ENCODE measurements around the gene TCF3. TPM values are rescaled to one million over a fixed set of nuclear protein-coding genes. Genes with fewer than 3 reads are reported as not detected.

Gene TCF3
- total RNA-seq, 1 experiment from 2014 or later, result 208 TPM

- peaks cover 20 to 26% of the 10 kb centered on the region in 2 experiments; a peak in 3 of 4 replicates for H3K36me3 ChIP-seq (ENCODE audit: control insufficient read depth in 1 of 2, insufficient read depth in 2 of 2, low read length in 2 of 2)
- H3K4me2 ChIP-seq (ENCODE audit: low read length), result no peak overlapping the region
- no peaks in the 10 kb centered on the region for H3K9me2 ChIP-seq (ENCODE audit: insufficient read depth)
- no peaks in the 10 kb centered on the region for H3K27me3 ChIP-seq (ENCODE audit: insufficient read depth, low read length)
- H4K20me1 ChIP-seq (ENCODE audit: insufficient read depth), result no peaks in the 10 kb centered on the region
- CTCF ChIA-PET, result no interaction called here
- no peak overlapping the region for H3K9ac ChIP-seq (ENCODE audit: low read length)
- no peaks in the 10 kb centered on the region for H3K79me2 ChIP-seq (ENCODE audit: insufficient read depth, low read length)
- BruUV-seq (replicated peaks), result no TSS peak
- RAD21 ChIA-PET (ENCODE audit: low non-redundant PET in 1 of 2, low total read pairs in 2 of 2, uncharacterized antibody in 2 of 2, unreplicated experiment in 2 of 2), result no interaction called here
- no peak for DNase-seq (ENCODE audit: low read depth, low spot score)
- POLR2A ChIA-PET, result no interaction called here
- TF ChIP-seq SIN3A (IDR thresholded peaks at IDR 0.05; ENCODE audit: low read depth), result no peak
- no peak for TF ChIP-seq FOSL1 (IDR thresholded peaks at IDR 0.05; ENCODE audit: low read depth)
- TF ChIP-seq, protein P1, sequence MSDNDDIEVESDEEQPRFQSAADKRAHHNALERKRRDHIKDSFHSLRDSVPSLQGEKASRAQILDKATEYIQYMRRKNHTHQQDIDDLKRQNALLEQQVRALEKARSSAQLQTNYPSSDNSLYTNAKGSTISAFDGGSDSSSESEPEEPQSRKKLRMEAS (IDR thresholded peaks at IDR 0.05), result no peak
- no peak for TF ChIP-seq ELF1 (IDR thresholded peaks at IDR 0.05; ENCODE audit: borderline replicate concordance, low read depth)
- no peak for TF ChIP-seq REST (IDR thresholded peaks at IDR 0.05; ENCODE audit: low read depth)
- TF ChIP-seq ZNF274 (IDR thresholded peaks at IDR 0.05; ENCODE audit: low read depth, low read length), result no peak
- TF ChIP-seq POLR2AphosphoS5 (IDR thresholded peaks at IDR 0.05; ENCODE audit: low read depth, low read length), result no peak
- TF ChIP-seq JUND (IDR thresholded peaks at IDR 0.05), result no peak
- intact Hi-C loops (cut with micrococcal nuclease), result no loop called here
- no peak overlapping the region for H3K4me3 ChIP-seq (replicated peaks in 1 of 2; ENCODE audit: low read depth in 1 of 2, low read length in 2 of 2)
- peaks cover 7 to 28% of the 10 kb centered on the region in 2 experiments; a peak in 3 of 4 replicates for H3K4me1 ChIP-seq (ENCODE audit: control insufficient read depth in 1 of 2, insufficient read depth in 2 of 2, low read length in 2 of 2)
- no peaks in the 10 kb centered on the region for H3K9me3 ChIP-seq (ENCODE audit: control insufficient read depth in 1 of 2, insufficient read depth in 1 of 2, low read depth in 1 of 2, low read length in 2 of 2)
- no peak for ATAC-seq
- H3K27ac ChIP-seq (ENCODE audit: low read depth, low read length), result no peak overlapping the region
- H2AFZ ChIP-seq (ENCODE audit: low read depth, low read length, poor library complexity, severe bottlenecking), result no peak overlapping the region
Measured at GRCh38 chr19:1610579-1610978, 41.8 kb downstream of the TCF3 start.

Measured in HCT116 (cell line).